Kidney (tissue), 14 donors: ENCODE measurements around the gene CAMK2B. TPM values are rescaled to one million over a fixed set of nuclear protein-coding genes. Genes with fewer than 3 reads are reported as not detected.

ENCODE experiments used
- DNase-seq, 5 donors: peaks; one replicate each; pipeline ENCODE4 v3.0.0-alpha.2; 2013 to 2020
- FAIRE-seq: peaks from 2 replicates; lab custom pipeline; 2012; peaks lifted over from hg19 to GRCh38; lab: Jason Lieb, UNC
- H3K27ac ChIP-seq, 2 donors: one replicate each; pipeline ENCODE4 v1.7.0; 2013; ENCODE audit warnings: low read depth in 2 of 2, low read length in 2 of 2, inconsistent platforms in 1 of 2
- H3K27me3 ChIP-seq: one replicate; pipeline ENCODE4 v1.7.1; 2013; ENCODE audit warnings: low read length, inconsistent platforms; ENCODE audit not compliant: control insufficient read depth, insufficient read depth
- H3K36me3 ChIP-seq, 3 donors: one replicate each; pipeline versions ENCODE4 v1.7.0 to v1.7.1; 2013; ENCODE audit warnings: low read length in 3 of 3, control low read depth in 1 of 3, inconsistent platforms in 1 of 3; ENCODE audit not compliant: insufficient read depth in 3 of 3, control insufficient read depth in 2 of 3
- H3K4me1 ChIP-seq, 3 donors: one replicate each; pipeline versions ENCODE4 v1.7.0 to v1.7.1; 2013; ENCODE audit warnings: low read length in 3 of 3, inconsistent platforms in 1 of 3, low read depth in 1 of 3; ENCODE audit not compliant: control insufficient read depth in 2 of 3, insufficient read depth in 2 of 3
- H3K4me3 ChIP-seq, 3 donors: one replicate each; pipeline versions ENCODE4 v1.7.0 to v1.8.1; 2013; ENCODE audit warnings: low read length in 3 of 3, control low read depth in 1 of 3, inconsistent platforms in 1 of 3
- H3K9ac ChIP-seq, 3 donors: one replicate each; pipeline versions ENCODE4 v1.7.0 to v1.7.1; 2013; ENCODE audit warnings: low read length in 3 of 3, control low read depth in 1 of 3, inconsistent platforms in 1 of 3
- H3K9me3 ChIP-seq, 3 donors: one replicate each; pipeline versions ENCODE4 v1.7.0 to v1.7.1; 2013; ENCODE audit warnings: low read length in 3 of 3, control low read depth in 1 of 3, inconsistent platforms in 1 of 3; ENCODE audit not compliant: control insufficient read depth in 2 of 3, insufficient read depth in 1 of 3
- intact Hi-C: fragments of 100-400 bp; cut with DNase I; formaldehyde crosslinking; loops from one replicate; pipeline ENCODE4 v1.11.1; 2022
- polyA plus RNA-seq: library from polyadenylated mRNA; stranded (reverse); fragments of 350-450 nt; fragmentation: Illumina TruSeq; extraction: RNeasy Lipid Tissue Mini Kit (QIAGEN cat#74804); gene quantifications from one replicate; pipeline ENCODE4 v1.2.3, GENCODE V29; 2014; ENCODE audit warnings: low read depth, low replicate concordance; ENCODE audit not compliant: insufficient read depth
- total RNA-seq: library from RNA; stranded (reverse); fragmentation: NEBNext Ultra II Directional; extraction: Animal tissue kit (Norgen Biotek cat#: 25700); gene quantifications from one replicate; pipeline ENCODE4 v1.2.1, GENCODE V29; 2021
- TF ChIP-seq, protein P1 (sequence below): IDR thresholded peaks from 3 replicates; pipeline ENCODE4 v1.5.1; 2012; ENCODE audit warnings: mild to moderate bottlenecking, moderate library complexity, borderline replicate concordance; ENCODE audit not compliant: insufficient read depth; ENCODE audit errors: extremely low read depth
- donor health status: control.
- donor health status: control.
- donor health status: control.
- donor health status: control.
- donor health status: control.
- donor health status: DM: yes; HTN: yes; CAD: no.
- donor health status: Normal renal cell carcinoma (clear cell type).

The CAMK2B gene
- total and polyA plus RNA-seq, 2 donors from 2014 or later, result 1.1 to 3.2 TPM

DNA sequence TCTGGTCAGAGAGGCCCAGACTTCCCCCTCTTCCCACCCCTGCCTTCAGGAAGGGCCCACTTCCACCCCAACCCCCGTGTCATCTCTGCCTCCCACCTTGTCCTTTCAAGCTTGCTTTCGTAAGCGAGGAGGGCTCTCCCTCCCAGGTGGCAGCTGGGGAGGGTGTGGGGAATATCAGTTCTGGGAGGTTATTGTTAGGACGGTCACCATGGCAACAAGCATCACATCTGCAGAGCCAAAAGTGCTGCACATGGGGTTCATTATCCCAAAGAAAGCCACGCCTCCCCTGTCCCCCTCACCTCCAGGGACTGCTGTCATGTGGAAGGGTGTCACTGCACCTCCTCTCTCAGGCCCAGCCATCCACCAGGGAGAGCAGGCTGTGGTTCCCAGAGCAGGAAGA lies 2.6 kb upstream of the CAMK2B start:
- TF ChIP-seq, protein P1, sequence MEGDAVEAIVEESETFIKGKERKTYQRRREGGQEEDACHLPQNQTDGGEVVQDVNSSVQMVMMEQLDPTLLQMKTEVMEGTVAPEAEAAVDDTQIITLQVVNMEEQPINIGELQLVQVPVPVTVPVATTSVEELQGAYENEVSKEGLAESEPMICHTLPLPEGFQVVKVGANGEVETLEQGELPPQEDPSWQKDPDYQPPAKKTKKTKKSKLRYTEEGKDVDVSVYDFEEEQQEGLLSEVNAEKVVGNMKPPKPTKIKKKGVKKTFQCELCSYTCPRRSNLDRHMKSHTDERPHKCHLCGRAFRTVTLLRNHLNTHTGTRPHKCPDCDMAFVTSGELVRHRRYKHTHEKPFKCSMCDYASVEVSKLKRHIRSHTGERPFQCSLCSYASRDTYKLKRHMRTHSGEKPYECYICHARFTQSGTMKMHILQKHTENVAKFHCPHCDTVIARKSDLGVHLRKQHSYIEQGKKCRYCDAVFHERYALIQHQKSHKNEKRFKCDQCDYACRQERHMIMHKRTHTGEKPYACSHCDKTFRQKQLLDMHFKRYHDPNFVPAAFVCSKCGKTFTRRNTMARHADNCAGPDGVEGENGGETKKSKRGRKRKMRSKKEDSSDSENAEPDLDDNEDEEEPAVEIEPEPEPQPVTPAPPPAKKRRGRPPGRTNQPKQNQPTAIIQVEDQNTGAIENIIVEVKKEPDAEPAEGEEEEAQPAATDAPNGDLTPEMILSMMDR, result no peak
- no peak overlapping the region for H3K9ac ChIP-seq
- H3K27ac ChIP-seq, result no peak overlapping the region
- FAIRE-seq, result no peak
- H3K36me3 ChIP-seq, result no peaks in the 10 kb centered on the region
- peak in 1 of 5 donors; percentile 38 for DNase-seq
- no peaks in the 10 kb centered on the region for H3K9me3 ChIP-seq
- peaks cover 4% of the 10 kb centered on the region for H3K27me3 ChIP-seq
- peaks cover 0 to 4% (median 0%) of the 10 kb centered on the region in 3 donors for H3K4me1 ChIP-seq
- intact Hi-C loops, result no loop called here
- no peak overlapping the region for H3K4me3 ChIP-seq

DNA sequence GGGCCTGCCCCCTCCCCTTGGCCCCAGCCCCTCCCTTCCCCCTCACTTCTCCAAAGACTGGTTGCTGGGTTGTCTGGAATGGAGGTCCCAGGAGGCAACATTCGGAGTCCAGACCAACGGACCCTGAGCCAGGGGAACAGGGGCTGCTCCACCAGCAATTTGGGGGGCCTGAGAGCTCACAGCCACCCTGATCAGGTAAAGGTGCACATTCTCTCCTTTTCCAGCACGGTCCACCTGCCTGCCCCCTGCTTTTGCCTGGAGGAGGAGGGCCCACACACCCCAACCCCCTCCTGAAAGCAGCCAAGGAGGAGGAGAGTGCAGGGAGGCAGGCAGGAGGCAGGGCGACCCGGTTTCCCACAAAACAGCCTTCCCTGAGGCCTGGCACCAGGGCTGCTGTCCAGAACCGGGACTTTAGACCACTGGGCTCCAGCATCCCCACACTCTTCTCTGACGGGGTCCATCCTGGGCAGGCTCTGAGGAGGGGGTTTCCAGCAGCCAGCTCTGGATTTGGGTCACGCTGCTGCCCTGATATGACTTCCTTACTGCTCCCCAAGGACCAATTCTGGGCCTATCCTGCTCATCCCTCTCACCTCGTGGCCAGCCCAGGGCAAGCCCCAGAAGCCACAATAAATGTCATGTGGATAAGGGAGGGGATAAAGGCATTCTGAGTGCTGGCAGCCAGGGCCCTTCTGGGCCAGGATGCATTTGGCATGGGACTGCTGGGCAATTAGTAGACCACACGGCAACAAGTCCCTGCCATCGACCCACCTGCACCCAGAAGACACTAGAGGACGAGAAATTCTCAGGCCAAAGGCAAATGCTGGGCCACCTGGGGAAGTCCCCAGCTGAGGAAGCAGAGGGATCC lies 1.1 kb upstream of the CAMK2B start:
- Histone ChIP-seq H3K27me3 (peaks cover 4% of the 10 kb centered on the region), H3K9ac (no peak overlapping the region), H3K4me3 (no peak overlapping the region), H3K36me3 (no peaks in the 10 kb centered on the region), H3K4me1 (peaks cover 0 to 4% (median 1%) of the 10 kb centered on the region in 3 donors), H3K9me3 (no peaks in the 10 kb centered on the region), H3K27ac (no peak overlapping the region)
- DNase-seq, result no peak
- no peak for FAIRE-seq
- intact Hi-C loops, result no loop called here
- TF ChIP-seq, protein P1, result no peak

DNA sequence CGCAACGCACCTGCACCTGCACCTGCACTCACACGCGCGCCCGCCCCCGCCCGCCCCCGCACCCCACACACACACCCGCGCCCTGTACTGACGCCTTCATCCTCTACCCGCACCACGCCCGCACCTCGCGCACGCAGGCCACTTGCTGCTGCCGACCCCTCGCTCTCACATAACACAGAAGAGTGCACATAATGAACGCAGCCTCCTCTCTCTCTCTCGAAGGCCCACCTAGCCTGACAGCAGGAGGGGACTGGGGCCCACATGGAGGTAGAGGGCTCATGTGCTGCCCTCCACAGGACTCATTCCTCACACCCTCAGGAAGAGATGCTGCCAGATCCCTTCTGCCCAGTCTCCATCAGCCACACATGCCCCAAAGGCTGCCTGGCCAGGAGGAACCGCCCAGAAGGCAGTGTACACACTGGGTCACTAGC lies 432 bp upstream of the CAMK2B start:
- DNase-seq, result peak in 4 of 5 donors; percentile 64 to 76 (median 68)
- intact Hi-C loops, result no loop called here
- H3K36me3 ChIP-seq, result no peaks in the 10 kb centered on the region
- H3K4me1 ChIP-seq, result peaks cover 0 to 6% (median 4%) of the 10 kb centered on the region in 3 donors
- H3K27me3 ChIP-seq, result peaks cover 4% of the 10 kb centered on the region
- H3K4me3 ChIP-seq, result no peak overlapping the region
- TF ChIP-seq, protein P1, result no peak
- no peaks in the 10 kb centered on the region for H3K9me3 ChIP-seq
- H3K27ac ChIP-seq, result no peak overlapping the region
- no peak overlapping the region for H3K9ac ChIP-seq
- no peak for FAIRE-seq
